ENCODE data around the gene SOS2.

The SOS2 gene

GRCh38 chr14:50222055-50222613 lies 9.2 kb downstream of the SOS2 start:
- H3K4me3 ChIP-seq (ENCODE audit: low read depth, low read length): no peak overlapping the region
- no peak for DNase-seq (ENCODE audit: low read depth)
- no peak for TF ChIP-seq CTCF (IDR thresholded peaks at IDR 0.05; ENCODE audit: low read depth, low read length, missing control alignments)
- in situ Hi-C loops (cut with HindIII; ENCODE audit: low sequenced_read_pairs): no loop called here

GRCh38 chr14:50218501-50218900 lies 12.9 kb downstream of the SOS2 start:
- DNase-seq (ENCODE audit: low read depth): no peak
- no peak overlapping the region for H3K4me3 ChIP-seq (ENCODE audit: low read depth, low read length)
- in situ Hi-C loops (cut with HindIII; ENCODE audit: low sequenced_read_pairs): no loop called here
- TF ChIP-seq CTCF (IDR thresholded peaks at IDR 0.05; ENCODE audit: low read depth, low read length, missing control alignments): no peak

GRCh38 chr14:50215416-50215815 lies 16.0 kb downstream of the SOS2 start:
- in situ Hi-C loops (cut with HindIII; ENCODE audit: low sequenced_read_pairs): no loop called here
- TF ChIP-seq CTCF (IDR thresholded peaks at IDR 0.05; ENCODE audit: low read depth, low read length, missing control alignments): no peak
- no peak overlapping the region for H3K4me3 ChIP-seq (ENCODE audit: low read depth, low read length)
- DNase-seq (ENCODE audit: low read depth): no peak

- no peak for TF ChIP-seq CTCF (IDR thresholded peaks at IDR 0.05; ENCODE audit: low read depth, low read length, missing control alignments)
- no peak for DNase-seq (ENCODE audit: low read depth)
- no peak overlapping the region for H3K4me3 ChIP-seq (ENCODE audit: low read depth, low read length)
- in situ Hi-C loops (cut with HindIII; ENCODE audit: low sequenced_read_pairs): no loop called here
Observed at GRCh38 chr14:50213795-50214194, 17.6 kb downstream of the SOS2 start.

GRCh38 chr14:50212726-50213125 lies 18.7 kb downstream of the SOS2 start:
- in situ Hi-C loops (cut with HindIII; ENCODE audit: low sequenced_read_pairs): no loop called here
- TF ChIP-seq CTCF (IDR thresholded peaks at IDR 0.05; ENCODE audit: low read depth, low read length, missing control alignments): no peak
- DNase-seq (ENCODE audit: low read depth): no peak
- no peak overlapping the region for H3K4me3 ChIP-seq (ENCODE audit: low read depth, low read length)

- no peak overlapping the region for H3K4me3 ChIP-seq (ENCODE audit: low read depth, low read length)
- DNase-seq (ENCODE audit: low read depth): no peak
- TF ChIP-seq CTCF (IDR thresholded peaks at IDR 0.05; ENCODE audit: low read depth, low read length, missing control alignments): no peak
- in situ Hi-C loops (cut with HindIII; ENCODE audit: low sequenced_read_pairs): no loop called here
Observed at GRCh38 chr14:50210074-50210473, 21.3 kb downstream of the SOS2 start.

- in situ Hi-C loops (cut with HindIII; ENCODE audit: low sequenced_read_pairs): no loop called here
- TF ChIP-seq CTCF (IDR thresholded peaks at IDR 0.05; ENCODE audit: low read depth, low read length, missing control alignments): no peak
- no peak overlapping the region for H3K4me3 ChIP-seq (ENCODE audit: low read depth, low read length)
- DNase-seq (ENCODE audit: low read depth): no peak
Observed at GRCh38 chr14:50198499-50198898, 32.9 kb downstream of the SOS2 start.

All from astrocyte of the cerebellum (primary cell).